ENCODE data around the gene PIK3R2.

DNA sequence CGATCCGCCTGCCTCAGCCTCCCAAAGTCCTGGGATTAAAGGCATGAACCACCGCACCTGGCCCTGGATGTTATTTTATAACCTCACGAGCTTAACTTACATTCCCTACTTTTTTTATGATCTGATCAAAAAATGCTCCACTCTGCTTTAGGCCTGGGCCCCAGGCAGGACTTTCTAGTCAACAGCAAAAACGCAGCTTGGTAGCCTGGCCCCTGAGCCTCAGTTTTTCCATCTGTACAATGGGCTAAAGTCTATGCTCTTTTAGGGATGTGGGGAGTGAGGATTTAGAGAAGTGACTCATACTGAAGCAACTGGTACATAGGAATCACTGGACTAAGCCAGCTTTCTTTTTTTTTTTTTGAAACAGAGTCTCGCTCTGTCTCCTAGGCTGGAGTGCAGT, 11.9 kb upstream of the PIK3R2 start:
- TF ChIP-seq CREB1 (IDR thresholded peaks at IDR 0.05; ENCODE audit: low read depth) (no peak), EP300 (IDR thresholded peaks at IDR 0.05; ENCODE audit: borderline replicate concordance) (no peak), EGR1 (IDR thresholded peaks at IDR 0.05) (no peak), TAF1 (IDR thresholded peaks at IDR 0.05; ENCODE audit: low read depth) (no peak), FOXM1 (IDR thresholded peaks at IDR 0.05; ENCODE audit: borderline replicate concordance, low read depth) (no peak), TCF12 (IDR thresholded peaks at IDR 0.05; ENCODE audit: low read depth) (no peak)
- TF ChIP-seq, protein P1, sequence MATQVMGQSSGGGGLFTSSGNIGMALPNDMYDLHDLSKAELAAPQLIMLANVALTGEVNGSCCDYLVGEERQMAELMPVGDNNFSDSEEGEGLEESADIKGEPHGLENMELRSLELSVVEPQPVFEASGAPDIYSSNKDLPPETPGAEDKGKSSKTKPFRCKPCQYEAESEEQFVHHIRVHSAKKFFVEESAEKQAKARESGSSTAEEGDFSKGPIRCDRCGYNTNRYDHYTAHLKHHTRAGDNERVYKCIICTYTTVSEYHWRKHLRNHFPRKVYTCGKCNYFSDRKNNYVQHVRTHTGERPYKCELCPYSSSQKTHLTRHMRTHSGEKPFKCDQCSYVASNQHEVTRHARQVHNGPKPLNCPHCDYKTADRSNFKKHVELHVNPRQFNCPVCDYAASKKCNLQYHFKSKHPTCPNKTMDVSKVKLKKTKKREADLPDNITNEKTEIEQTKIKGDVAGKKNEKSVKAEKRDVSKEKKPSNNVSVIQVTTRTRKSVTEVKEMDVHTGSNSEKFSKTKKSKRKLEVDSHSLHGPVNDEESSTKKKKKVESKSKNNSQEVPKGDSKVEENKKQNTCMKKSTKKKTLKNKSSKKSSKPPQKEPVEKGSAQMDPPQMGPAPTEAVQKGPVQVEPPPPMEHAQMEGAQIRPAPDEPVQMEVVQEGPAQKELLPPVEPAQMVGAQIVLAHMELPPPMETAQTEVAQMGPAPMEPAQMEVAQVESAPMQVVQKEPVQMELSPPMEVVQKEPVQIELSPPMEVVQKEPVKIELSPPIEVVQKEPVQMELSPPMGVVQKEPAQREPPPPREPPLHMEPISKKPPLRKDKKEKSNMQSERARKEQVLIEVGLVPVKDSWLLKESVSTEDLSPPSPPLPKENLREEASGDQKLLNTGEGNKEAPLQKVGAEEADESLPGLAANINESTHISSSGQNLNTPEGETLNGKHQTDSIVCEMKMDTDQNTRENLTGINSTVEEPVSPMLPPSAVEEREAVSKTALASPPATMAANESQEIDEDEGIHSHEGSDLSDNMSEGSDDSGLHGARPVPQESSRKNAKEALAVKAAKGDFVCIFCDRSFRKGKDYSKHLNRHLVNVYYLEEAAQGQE (IDR thresholded peaks at IDR 0.05; ENCODE audit: low read depth): no peak
- TF ChIP-seq, protein P2, sequence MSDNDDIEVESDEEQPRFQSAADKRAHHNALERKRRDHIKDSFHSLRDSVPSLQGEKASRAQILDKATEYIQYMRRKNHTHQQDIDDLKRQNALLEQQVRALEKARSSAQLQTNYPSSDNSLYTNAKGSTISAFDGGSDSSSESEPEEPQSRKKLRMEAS (IDR thresholded peaks at IDR 0.05): no peak
